Erythroblast (primary cell): ENCODE data around the gene TAB3.

ENCODE experiments used
- DNase-seq, 2 experiments: peaks; one replicate each; lab custom pipeline; 2025; lab: John Stamatoyannopoulos, UW
- GATA1 ChIP-seq: IDR thresholded peaks from 2 replicates; pipeline ENCODE4 v1.6.1; 2011; ENCODE audit warnings: low read depth, mild to moderate bottlenecking, control low read depth, low read length, moderate library complexity
- POLR2A ChIP-seq: IDR thresholded peaks from 2 replicates; pipeline ENCODE4 v1.6.1; 2011; ENCODE audit warnings: mild to moderate bottlenecking, low read length

TAB3 gene

GRCh38 chrX:30864383-30864785 lies 24.7 kb downstream of the TAB3 start:
- no peak for DNase-seq
- no peak for TF ChIP-seq POLR2A
- no peak for TF ChIP-seq GATA1

GRCh38 chrX:30863974-30864373 lies 25.1 kb downstream of the TAB3 start:
- no peak for DNase-seq
- TF ChIP-seq GATA1 (no peak), POLR2A (no peak)

- TF ChIP-seq POLR2A = no peak
- no peak for TF ChIP-seq GATA1
- no peak for DNase-seq
These were observed 31.0 kb downstream of the TAB3 start for GRCh38 chrX:30858098-30858497.

GRCh38 chrX:30851449-30851848 lies 37.6 kb downstream of the TAB3 start:
- no peak for DNase-seq
- no peak for TF ChIP-seq GATA1
- TF ChIP-seq POLR2A = no peak

GRCh38 chrX:30835373-30835772 lies 53.7 kb downstream of the TAB3 start:
- no peak for TF ChIP-seq POLR2A
- no peak for TF ChIP-seq GATA1
- no peak for DNase-seq

GRCh38 chrX:30833896-30834295 lies 55.2 kb downstream of the TAB3 start:
- no peak for DNase-seq
- no peak for TF ChIP-seq POLR2A
- no peak for TF ChIP-seq GATA1

- TF ChIP-seq POLR2A (no peak), GATA1 (no peak)
- no peak for DNase-seq
These were observed 58.0 kb downstream of the TAB3 start for GRCh38 chrX:30831082-30831481.

- no peak for TF ChIP-seq GATA1
- TF ChIP-seq POLR2A = no peak
- no peak for DNase-seq
These were observed 58.6 kb downstream of the TAB3 start for GRCh38 chrX:30830326-30830943.

GRCh38 chrX:30824275-30824674 lies 64.8 kb downstream of the TAB3 start:
- no peak for DNase-seq
- no peak for TF ChIP-seq POLR2A
- TF ChIP-seq GATA1 = no peak

GRCh38 chrX:30822764-30823163 lies 66.3 kb downstream of the TAB3 start:
- TF ChIP-seq GATA1 (no peak), POLR2A (no peak)
- no peak for DNase-seq

- peak; percentile 1 to 19 for DNase-seq
These were observed 66.9 kb downstream of the TAB3 start for GRCh38 chrX:30822068-30822681.

GRCh38 chrX:30821116-30821515 lies 67.9 kb downstream of the TAB3 start:
- DNase-seq = no peak
- no peak for TF ChIP-seq GATA1
- TF ChIP-seq POLR2A = no peak

More at GRCh38 chrX:30822068-30822681, 66.9 kb downstream of the TAB3 start:
- TF ChIP-seq POLR2A (no peak), GATA1 (no peak)

GRCh38 chrX:30819080-30819479 lies 70.0 kb downstream of the TAB3 start:
- no peak for DNase-seq
- no peak for TF ChIP-seq GATA1
- TF ChIP-seq POLR2A = no peak

- no peak for DNase-seq
- TF ChIP-seq POLR2A (no peak), GATA1 (no peak)
These were observed 73.0 kb downstream of the TAB3 start for GRCh38 chrX:30816079-30816478.

- TF ChIP-seq GATA1 (no peak), POLR2A (no peak)
- no peak for DNase-seq
These were observed 74.1 kb downstream of the TAB3 start for GRCh38 chrX:30814978-30815377.

- TF ChIP-seq GATA1 (no peak), POLR2A (no peak)
- no peak for DNase-seq
These were observed 76.7 kb downstream of the TAB3 start for GRCh38 chrX:30812326-30812725.
